BJ (cell line): ENCODE results near the gene UQCR10. TPM values are rescaled to one million over a fixed set of nuclear protein-coding genes. Genes with fewer than 3 reads are reported as not detected.

ENCODE experiments used
- CTCF ChIA-PET: fragments of 350-600 bp; formaldehyde crosslinking; extraction: SDS; loops from one replicate; lab custom pipeline; 2021; ENCODE audit warnings: antibody characterized with exemption, inconsistent platforms; lab: Yijun Ruan, JAX
- POLR2A ChIA-PET: fragments of 300-600 bp; sonication (Branson Sonifier 250); formaldehyde crosslinking; extraction: SDS; loops from one replicate; lab custom pipeline; 2021; ENCODE audit warnings: antibody characterized with exemption; lab: Charles Lee
- DNase-seq: peaks from one replicate; pipeline ENCODE4 v3.0.0-alpha.2; 2011; ENCODE audit warnings: low read depth
- H3K27me3 ChIP-seq: 2 replicates; pipeline ENCODE4 v1.6.0; 2011; ENCODE audit warnings: low read length; ENCODE audit not compliant: control insufficient read depth, insufficient read depth
- H3K36me3 ChIP-seq: 2 replicates; pipeline ENCODE4 v1.5.1; 2011; ENCODE audit warnings: low read length; ENCODE audit not compliant: control insufficient read depth, insufficient read depth
- H3K4me3 ChIP-seq: 2 replicates; pipeline ENCODE4 v1.5.1; 2011; ENCODE audit warnings: low read depth, mild to moderate bottlenecking, control low read depth, low read length
- CTCF ChIP-seq: IDR thresholded peaks from 2 replicates; pipeline ENCODE4 v1.5.1; 2011; ENCODE audit warnings: low read depth, mild to moderate bottlenecking, control low read depth, inconsistent platforms, low read length, moderate library complexity; ENCODE audit not compliant: insufficient read depth
- polyA plus RNA-seq: library from polyadenylated mRNA; depleted of rRNA; stranded (reverse); fragments of >200 nt; gene quantifications from 2 replicates; pipeline ENCODE4 v1.2.3, GENCODE V29; 2011

UQCR10 gene
- polyA plus RNA-seq, 1 experiment = 184 TPM

DNA sequence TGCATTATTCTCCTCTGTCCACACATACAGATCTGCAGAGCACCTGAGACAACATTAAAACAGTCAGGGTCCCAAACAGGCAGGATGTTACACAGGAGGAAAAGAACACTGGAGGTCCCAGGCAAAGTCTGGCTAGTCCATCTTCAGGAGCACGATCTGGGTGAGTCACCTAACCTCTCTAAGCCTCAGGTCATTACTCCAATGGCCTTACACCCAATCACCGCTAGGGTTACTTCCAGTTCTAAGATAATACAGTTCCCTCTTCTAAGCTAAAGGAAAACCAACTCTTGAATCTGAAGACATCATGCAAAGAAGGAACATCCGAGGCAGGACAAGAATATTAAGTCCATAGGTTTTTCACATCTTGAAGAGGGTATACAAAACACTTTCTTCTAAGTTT lies 46.4 kb downstream of the UQCR10 start:
- Histone ChIP-seq H3K4me3 (no peak overlapping the region), H3K27me3 (no peaks in the 10 kb centered on the region), H3K36me3 (peaks cover 24% of the 10 kb centered on the region)
- ChIA-PET POLR2A (no interaction called here), CTCF (no interaction called here)
- no peak for DNase-seq
- no peak for TF ChIP-seq CTCF

- H3K27me3 ChIP-seq = no peaks in the 10 kb centered on the region
- CTCF ChIA-PET = interaction anchor here (1.0 kb wide), 1 partner anchor 191 kb away, joined by 3 read pairs; no protein-coding TSS in a partner anchor
- POLR2A ChIA-PET = no interaction called here
- peaks cover 24% of the 10 kb centered on the region for H3K36me3 ChIP-seq
- DNase-seq = no peak
- H3K4me3 ChIP-seq = no peak overlapping the region
- TF ChIP-seq CTCF = no peak
Measured at GRCh38 chr22:29814003-29814402, 46.8 kb downstream of the UQCR10 start.

DNA sequence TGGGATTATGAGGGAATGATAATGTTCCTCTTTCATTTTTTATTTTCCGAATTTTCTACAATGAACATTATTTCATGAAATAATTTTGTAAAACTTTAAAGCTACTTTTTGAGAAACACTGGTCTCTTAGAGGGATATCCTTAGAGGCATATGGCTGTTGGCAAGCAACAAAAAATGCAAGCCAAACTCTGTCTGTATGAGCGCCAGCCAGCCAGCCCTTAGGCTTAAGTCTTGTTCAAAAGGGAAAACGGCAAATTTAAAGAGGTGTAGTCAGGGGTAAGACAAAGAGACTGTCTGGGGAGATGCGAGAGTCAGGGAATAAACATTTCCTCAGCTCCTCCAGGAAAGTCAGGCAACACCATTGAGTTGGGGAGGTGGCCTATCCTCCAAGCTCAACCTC lies 48.4 kb downstream of the UQCR10 start:
- Histone ChIP-seq H3K27me3 (no peaks in the 10 kb centered on the region), H3K4me3 (no peak overlapping the region), H3K36me3 (peaks cover 22% of the 10 kb centered on the region)
- no peak for TF ChIP-seq CTCF
- ChIA-PET POLR2A (interaction anchor here (0.6 kb wide), 1 partner anchor 205 kb away, joined by 8 read pairs; no protein-coding TSS in a partner anchor), CTCF (no interaction called here)
- DNase-seq = no peak

- ChIA-PET POLR2A (interaction anchor here (0.6 kb wide), 1 partner anchor 205 kb away, joined by 8 read pairs; no protein-coding TSS in a partner anchor), CTCF (no interaction called here)
- Histone ChIP-seq H3K4me3 (no peak overlapping the region), H3K27me3 (no peaks in the 10 kb centered on the region), H3K36me3 (peaks cover 22% of the 10 kb centered on the region)
- DNase-seq = no peak
- TF ChIP-seq CTCF = no peak
Measured at GRCh38 chr22:29816128-29816527, 49.0 kb downstream of the UQCR10 start.

DNA sequence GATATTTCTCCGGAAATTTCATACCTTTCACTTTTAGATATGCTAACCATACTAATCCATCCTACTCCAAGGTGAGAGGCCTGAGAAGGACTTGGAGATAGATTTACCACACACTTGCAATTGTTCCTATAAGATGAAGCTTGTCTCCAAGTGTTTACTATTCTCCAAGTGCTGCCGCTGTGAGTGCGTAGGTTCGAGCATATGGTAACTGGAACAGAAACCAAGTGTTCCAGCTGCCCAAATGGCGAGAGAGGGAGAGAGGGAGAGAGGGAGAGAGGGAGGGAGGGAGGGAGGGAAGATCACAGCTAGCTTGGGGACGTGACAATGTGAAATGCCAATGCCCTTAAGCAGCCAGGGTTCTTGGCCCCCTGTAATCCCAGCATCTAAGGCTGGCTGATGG lies 49.4 kb downstream of the UQCR10 start:
- no peak for DNase-seq
- no peak for TF ChIP-seq CTCF
- Histone ChIP-seq H3K36me3 (peaks cover 20% of the 10 kb centered on the region), H3K4me3 (no peak overlapping the region), H3K27me3 (no peaks in the 10 kb centered on the region)
- CTCF ChIA-PET = interaction anchor here (0.6 to 0.9 kb wide), 3 partner anchors 16 to 254 kb away, joined by 3 read pairs; no protein-coding TSS in a partner anchor
- POLR2A ChIA-PET = no interaction called here
